Upper lobe of right lung (tissue), 1 donor: Measurements from ENCODE around the gene ASB9. TPM values are rescaled to one million over a fixed set of nuclear protein-coding genes. Genes with fewer than 3 reads are reported as not detected.

Source experiments
- ATAC-seq: fragments of 200-7000 bp; cut with Tn5 transposase; one replicate; pipeline ENCODE4 v1.9.1; 2020; ENCODE audit warnings: mild to moderate bottlenecking, moderate library complexity
- DNase-seq: peaks from one replicate; pipeline ENCODE4 v3.0.0-alpha.2; 2020
- H3K27ac ChIP-seq: fragments of 200-600 bp; one replicate; pipeline ENCODE4 v1.8.0; 2022
- H3K27me3 ChIP-seq: fragments of 200-600 bp; one replicate; pipeline ENCODE4 v1.8.0; 2022; ENCODE audit warnings: mild to moderate bottlenecking
- H3K36me3 ChIP-seq: fragments of 200-600 bp; one replicate; pipeline ENCODE4 v1.8.0; 2022
- H3K4me1 ChIP-seq: fragments of 200-600 bp; one replicate; pipeline ENCODE4 v1.8.0; 2022
- H3K4me3 ChIP-seq: fragments of 200-600 bp; one replicate; pipeline ENCODE4 v1.8.0; 2022; ENCODE audit warnings: mild to moderate bottlenecking
- H3K9me3 ChIP-seq: fragments of 200-600 bp; one replicate; pipeline ENCODE4 v1.8.0; 2022
- CTCF ChIP-seq: fragments of 200-600 bp; IDR thresholded peaks from one replicate; pipeline ENCODE4 v1.8.0; 2022; ENCODE audit warnings: antibody characterized with exemption
- intact Hi-C: fragments of 100-400 bp; cut with DNase I; formaldehyde crosslinking; loops from one replicate; pipeline ENCODE4 v1.11.0; 2022
- total RNA-seq: library from RNA; stranded (reverse); fragmentation: NEBNext Ultra II Directional; extraction: Animal tissue kit (Norgen Biotek cat#: 25700); gene quantifications from one replicate; pipeline ENCODE4 v1.2.1, GENCODE V29; 2021
- donor health status: DM: no; HTN: yes; CAD: no; lungs with severe emphysema.

The ASB9 gene
- total RNA-seq, 1 donor from 2014 or later: 4.4 TPM

GRCh38 chrX:15217161-15217560 lies 52.7 kb downstream of the ASB9 start:
- H3K27ac ChIP-seq: no peak overlapping the region
- no peak for TF ChIP-seq CTCF
- no peaks in the 10 kb centered on the region for H3K4me1 ChIP-seq
- ATAC-seq: no peak
- H3K36me3 ChIP-seq: no peaks in the 10 kb centered on the region
- no peaks in the 10 kb centered on the region for H3K27me3 ChIP-seq
- no peak overlapping the region for H3K4me3 ChIP-seq
- intact Hi-C loops: no loop called here
- no peaks in the 10 kb centered on the region for H3K9me3 ChIP-seq
- no peak for DNase-seq

- intact Hi-C loops: no loop called here
- Histone ChIP-seq H3K27me3 (no peaks in the 10 kb centered on the region), H3K4me3 (no peak overlapping the region), H3K9me3 (no peaks in the 10 kb centered on the region), H3K27ac (no peak overlapping the region), H3K36me3 (no peaks in the 10 kb centered on the region), H3K4me1 (no peaks in the 10 kb centered on the region)
- ATAC-seq (no peak), DNase-seq (no peak)
- TF ChIP-seq CTCF: no peak
Measured at GRCh38 chrX:15216280-15216679, 53.6 kb downstream of the ASB9 start.

- Histone ChIP-seq H3K27me3 (no peaks in the 10 kb centered on the region), H3K36me3 (no peaks in the 10 kb centered on the region), H3K4me3 (no peak overlapping the region), H3K9me3 (no peaks in the 10 kb centered on the region), H3K27ac (no peak overlapping the region), H3K4me1 (no peaks in the 10 kb centered on the region)
- no peak for TF ChIP-seq CTCF
- ATAC-seq (no peak), DNase-seq (no peak)
- intact Hi-C loops: no loop called here
Measured at GRCh38 chrX:15215366-15215765, 54.5 kb downstream of the ASB9 start.

- intact Hi-C loops: no loop called here
- no peak for TF ChIP-seq CTCF
- no peaks in the 10 kb centered on the region for H3K9me3 ChIP-seq
- no peaks in the 10 kb centered on the region for H3K4me1 ChIP-seq
- ATAC-seq (no peak), DNase-seq (no peak)
- H3K4me3 ChIP-seq: no peak overlapping the region
- H3K36me3 ChIP-seq: no peaks in the 10 kb centered on the region
- no peak overlapping the region for H3K27ac ChIP-seq
- no peaks in the 10 kb centered on the region for H3K27me3 ChIP-seq
Measured at GRCh38 chrX:15214588-15214987, 55.3 kb downstream of the ASB9 start.

GRCh38 chrX:15209096-15209495 lies 60.8 kb downstream of the ASB9 start:
- ATAC-seq: no peak
- DNase-seq: no peak
- no peak overlapping the region for H3K4me3 ChIP-seq

More at GRCh38 chrX:15209096-15209495, 60.8 kb downstream of the ASB9 start:
- no peaks in the 10 kb centered on the region for H3K36me3 ChIP-seq
- H3K4me1 ChIP-seq: no peaks in the 10 kb centered on the region
- H3K27ac ChIP-seq: no peak overlapping the region
- H3K27me3 ChIP-seq: no peaks in the 10 kb centered on the region
- intact Hi-C loops: no loop called here
- no peaks in the 10 kb centered on the region for H3K9me3 ChIP-seq
- no peak for TF ChIP-seq CTCF
